Measurements from ENCODE around the gene LRRC23.

LRRC23 gene

DNA sequence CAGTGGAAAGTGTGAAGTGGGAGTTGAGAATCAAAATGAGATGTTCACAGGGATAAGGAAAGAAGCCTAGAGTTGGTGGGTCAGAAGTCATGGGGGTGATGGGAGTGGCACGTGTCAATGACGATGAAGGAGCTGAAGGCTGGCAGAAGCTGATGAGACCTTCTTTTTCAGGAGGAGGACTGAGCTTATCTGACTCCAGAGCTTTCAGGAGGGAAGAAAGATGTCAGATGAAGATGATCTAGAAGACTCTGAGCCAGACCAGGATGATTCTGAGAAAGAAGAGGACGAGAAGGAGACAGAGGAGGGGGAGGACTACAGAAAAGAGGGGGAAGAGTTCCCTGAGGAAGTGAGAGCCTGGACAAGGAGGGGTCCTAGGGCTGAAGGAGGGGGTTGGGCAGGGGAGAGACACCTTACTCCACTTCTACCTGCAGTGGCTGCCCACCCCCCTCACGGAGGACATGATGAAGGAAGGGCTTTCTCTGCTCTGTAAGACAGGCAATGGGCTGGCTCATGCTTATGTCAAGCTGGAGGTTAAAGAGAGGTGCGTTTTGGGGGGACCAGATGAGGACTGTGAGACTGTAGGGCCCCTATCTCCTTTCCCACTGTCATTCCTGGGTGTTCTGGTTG is 905 bp downstream of the LRRC23 start:
- TF ChIP-seq TEAD4 (IDR thresholded peaks at IDR 0.05) (no peak), ZBTB7A (IDR thresholded peaks at IDR 0.05; ENCODE audit: low read depth) (0 out of 2 replicates have a peak, but pooled peaks have one; percentile 27)

DNA sequence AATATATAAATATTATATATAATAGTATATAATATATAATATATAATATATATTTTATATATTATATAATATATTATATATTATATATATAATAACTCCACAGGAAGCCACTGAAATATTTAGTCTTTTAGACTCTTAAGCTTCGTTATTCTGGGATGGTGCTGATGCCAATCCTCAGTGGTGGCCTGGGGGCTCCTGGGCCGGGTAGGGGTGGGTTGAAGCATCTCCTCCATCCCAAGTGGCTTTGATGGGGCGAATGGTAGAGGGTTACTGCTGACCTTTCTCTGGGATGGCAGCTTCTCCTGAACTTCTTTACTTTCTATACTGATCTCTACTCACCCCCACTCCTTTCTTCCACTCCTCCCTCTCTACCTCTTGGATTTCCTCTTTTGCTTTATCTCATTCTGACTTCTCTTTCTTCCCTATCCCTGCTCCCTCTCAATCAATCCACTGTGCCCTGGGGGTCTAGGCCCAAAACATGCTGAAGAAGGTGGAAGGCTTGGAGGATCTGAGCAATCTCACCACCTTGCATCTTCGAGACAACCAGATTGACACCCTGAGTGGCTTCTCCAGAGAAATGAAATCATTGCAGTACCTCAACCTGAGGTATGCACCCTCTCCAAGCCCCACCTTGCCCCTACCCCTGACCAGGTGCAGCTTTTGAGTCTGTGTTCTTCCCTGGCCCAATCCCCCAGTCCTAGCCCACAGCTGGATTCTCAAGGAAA is 5.0 kb downstream of the LRRC23 start:
- TF ChIP-seq REST (IDR thresholded peaks at IDR 0.05; ENCODE audit: low read depth) (no peak), TEAD4 (IDR thresholded peaks at IDR 0.05) (no peak), YY1 (IDR thresholded peaks at IDR 0.05; ENCODE audit: low read depth) (no peak), ZBTB7A (IDR thresholded peaks at IDR 0.05; ENCODE audit: low read depth) (no peak), EP300 (IDR thresholded peaks at IDR 0.05; ENCODE audit: borderline replicate concordance) (no peak), CREB1 (IDR thresholded peaks at IDR 0.05; ENCODE audit: low read depth) (no peak), NFIC (IDR thresholded peaks at IDR 0.05) (no peak), EGR1 (IDR thresholded peaks at IDR 0.05) (no peak), RAD21 (IDR thresholded peaks at IDR 0.05; ENCODE audit: low read depth) (no peak), CEBPB (IDR thresholded peaks at IDR 0.05) (no peak), TCF12 (IDR thresholded peaks at IDR 0.05; ENCODE audit: low read depth) (no peak), FOXM1 (IDR thresholded peaks at IDR 0.05; ENCODE audit: borderline replicate concordance, low read depth) (no peak), MAX (IDR thresholded peaks at IDR 0.05) (no peak), TAF1 (IDR thresholded peaks at IDR 0.05; ENCODE audit: low read depth) (no peak)
- TF ChIP-seq, protein P1, sequence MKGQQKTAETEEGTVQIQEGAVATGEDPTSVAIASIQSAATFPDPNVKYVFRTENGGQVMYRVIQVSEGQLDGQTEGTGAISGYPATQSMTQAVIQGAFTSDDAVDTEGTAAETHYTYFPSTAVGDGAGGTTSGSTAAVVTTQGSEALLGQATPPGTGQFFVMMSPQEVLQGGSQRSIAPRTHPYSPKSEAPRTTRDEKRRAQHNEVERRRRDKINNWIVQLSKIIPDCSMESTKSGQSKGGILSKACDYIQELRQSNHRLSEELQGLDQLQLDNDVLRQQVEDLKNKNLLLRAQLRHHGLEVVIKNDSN (IDR thresholded peaks at IDR 0.05): no peak

- TF ChIP-seq EGR1 (IDR thresholded peaks at IDR 0.05): no peak
- no peak for TF ChIP-seq TEAD4 (IDR thresholded peaks at IDR 0.05)
- no peak for TF ChIP-seq NFIC (IDR thresholded peaks at IDR 0.05)
- TF ChIP-seq ZBTB7A (IDR thresholded peaks at IDR 0.05; ENCODE audit: low read depth): no peak
- TF ChIP-seq CEBPB (IDR thresholded peaks at IDR 0.05): no peak
- no peak for TF ChIP-seq CREB1 (IDR thresholded peaks at IDR 0.05; ENCODE audit: low read depth)
- TF ChIP-seq YY1 (IDR thresholded peaks at IDR 0.05; ENCODE audit: low read depth): no peak
- TF ChIP-seq EP300 (IDR thresholded peaks at IDR 0.05; ENCODE audit: borderline replicate concordance): no peak
- no peak for TF ChIP-seq MAX (IDR thresholded peaks at IDR 0.05)
- TF ChIP-seq RAD21 (IDR thresholded peaks at IDR 0.05; ENCODE audit: low read depth): no peak
- TF ChIP-seq, protein P1 (IDR thresholded peaks at IDR 0.05): no peak
- no peak for TF ChIP-seq TCF12 (IDR thresholded peaks at IDR 0.05; ENCODE audit: low read depth)
These were observed 7.7 kb downstream of the LRRC23 start for GRCh38 chr12:6912164-6912935.

- TF ChIP-seq FOXM1 (IDR thresholded peaks at IDR 0.05; ENCODE audit: borderline replicate concordance, low read depth): no peak
- no peak for TF ChIP-seq TAF1 (IDR thresholded peaks at IDR 0.05; ENCODE audit: low read depth)
- no peak for TF ChIP-seq RAD21 (IDR thresholded peaks at IDR 0.05; ENCODE audit: low read depth)
- no peak; the same call in 1 of the 2 replicates for TF ChIP-seq EP300 (IDR thresholded peaks at IDR 0.05; ENCODE audit: borderline replicate concordance)
- TF ChIP-seq NFIC (IDR thresholded peaks at IDR 0.05): no peak
- TF ChIP-seq EGR1 (IDR thresholded peaks at IDR 0.05): no peak
- TF ChIP-seq YY1 (IDR thresholded peaks at IDR 0.05; ENCODE audit: low read depth): no peak
- no peak for TF ChIP-seq CEBPB (IDR thresholded peaks at IDR 0.05)
- no peak; the same call in 1 of the 2 replicates for TF ChIP-seq TEAD4 (IDR thresholded peaks at IDR 0.05)
- TF ChIP-seq, protein P1 (IDR thresholded peaks at IDR 0.05): peak; percentile 91
- TF ChIP-seq TCF12 (IDR thresholded peaks at IDR 0.05; ENCODE audit: low read depth): no peak
- TF ChIP-seq CREB1 (IDR thresholded peaks at IDR 0.05; ENCODE audit: low read depth): no peak
- TF ChIP-seq REST (IDR thresholded peaks at IDR 0.05; ENCODE audit: low read depth): no peak
- TF ChIP-seq ZBTB7A (IDR thresholded peaks at IDR 0.05; ENCODE audit: low read depth): peak; percentile 92
- peak; percentile 68; the same call in 1 of the 2 replicates for TF ChIP-seq MAX (IDR thresholded peaks at IDR 0.05)
These were observed 9.8 kb downstream of the LRRC23 start, which contains the start of gene ENO2 for GRCh38 chr12:6914246-6914946. ENO2 (plus strand) TSS chr12:6914580; CDS start chr12:6915833, 1,253 bp downstream.
